T-helper 9 cell (primary cell): ENCODE data around the gene FYB1.

ENCODE experiments used
- DNase-seq: peaks from one replicate; pipeline ENCODE4 v3.0.0-alpha.2; 2020

FYB1 gene

GRCh38 chr5:39076757-39077728, 142.3 kb downstream of the FYB1 start:
- no peak for DNase-seq

- no peak for DNase-seq
These were observed 143.1 kb downstream of the FYB1 start for GRCh38 chr5:39076101-39076756.

GRCh38 chr5:39074017-39074814, 145.1 kb downstream of the FYB1 start, which contains the start of gene RICTOR:
Gene RICTOR (minus strand): TSS chr5:39074399. CDS start chr5:39074377, 22 bp downstream.
- DNase-seq: peak; percentile 90

- no peak for DNase-seq
These were observed 145.7 kb downstream of the FYB1 start for GRCh38 chr5:39073767-39074016.

GRCh38 chr5:39072925-39073766, 146.2 kb downstream of the FYB1 start:
- peak; percentile 44 for DNase-seq

GRCh38 chr5:39068099-39068498, 151.3 kb downstream of the FYB1 start:
- DNase-seq: no peak

GRCh38 chr5:39064450-39064849, 154.9 kb downstream of the FYB1 start:
- no peak for DNase-seq

- DNase-seq: no peak
These were observed 156.3 kb downstream of the FYB1 start for GRCh38 chr5:39063037-39063436.

- no peak for DNase-seq
These were observed 156.8 kb downstream of the FYB1 start for GRCh38 chr5:39062530-39062929.

GRCh38 chr5:39062104-39062503, 157.3 kb downstream of the FYB1 start:
- no peak for DNase-seq

- DNase-seq: no peak
These were observed 160.3 kb downstream of the FYB1 start for GRCh38 chr5:39059064-39059463.

GRCh38 chr5:39058178-39058921, 161.0 kb downstream of the FYB1 start:
- DNase-seq: no peak

GRCh38 chr5:39057734-39058133, 161.6 kb downstream of the FYB1 start:
- no peak for DNase-seq

- DNase-seq: no peak
These were observed 163.5 kb downstream of the FYB1 start for GRCh38 chr5:39055768-39056398.
